IPS-18c (cell line): ENCODE results near the gene TLCD3B.

Source experiments
- H3K4me3 ChIP-seq: 2 replicates; pipeline ENCODE4 v1.7.0; 2013; ENCODE audit warnings: low read depth, mild to moderate bottlenecking, low read length, moderate library complexity; ENCODE audit not compliant: insufficient read depth
- H3K9me3 ChIP-seq: one replicate; pipeline ENCODE4 v1.6.1; 2013; ENCODE audit warnings: mild to moderate bottlenecking, low read length, moderate library complexity; ENCODE audit not compliant: control insufficient read depth, insufficient read depth

The TLCD3B gene

GRCh38 chr16:29986931-29987330 lies 44.1 kb downstream of the TLCD3B start:
- Histone ChIP-seq H3K9me3 (no peaks in the 10 kb centered on the region), H3K4me3 (no peak overlapping the region)

GRCh38 chr16:29986231-29986630 lies 44.8 kb downstream of the TLCD3B start:
- no peaks in the 10 kb centered on the region for H3K9me3 ChIP-seq
- no peak overlapping the region for H3K4me3 ChIP-seq

- Histone ChIP-seq H3K4me3 (no peak overlapping the region), H3K9me3 (no peaks in the 10 kb centered on the region)
Observed at GRCh38 chr16:29985271-29985811, 45.7 kb downstream of the TLCD3B start.

- Histone ChIP-seq H3K9me3 (no peaks in the 10 kb centered on the region), H3K4me3 (no peak overlapping the region)
Observed at GRCh38 chr16:29984764-29985147, 46.3 kb downstream of the TLCD3B start.

GRCh38 chr16:29984137-29984763 lies 46.8 kb downstream of the TLCD3B start:
- no peak overlapping the region for H3K4me3 ChIP-seq
- no peaks in the 10 kb centered on the region for H3K9me3 ChIP-seq

GRCh38 chr16:29983420-29984136 lies 47.5 kb downstream of the TLCD3B start:
- Histone ChIP-seq H3K9me3 (no peaks in the 10 kb centered on the region), H3K4me3 (no peak overlapping the region)

- Histone ChIP-seq H3K4me3 (no peak overlapping the region), H3K9me3 (no peaks in the 10 kb centered on the region)
Observed at GRCh38 chr16:29982560-29983419, 48.3 kb downstream of the TLCD3B start.

GRCh38 chr16:29978564-29979270 lies 52.4 kb downstream of the TLCD3B start:
- Histone ChIP-seq H3K9me3 (no peaks in the 10 kb centered on the region), H3K4me3 (no peak overlapping the region)

GRCh38 chr16:29978081-29978480 lies 53.0 kb downstream of the TLCD3B start:
- H3K4me3 ChIP-seq, result no peak overlapping the region
- no peaks in the 10 kb centered on the region for H3K9me3 ChIP-seq

GRCh38 chr16:29977063-29977825 lies 53.8 kb downstream of the TLCD3B start:
- Histone ChIP-seq H3K4me3 (no peak overlapping the region), H3K9me3 (peaks cover 4% of the 10 kb centered on the region)

- H3K4me3 ChIP-seq, result 0 out of 2 replicates have a peak overlapping the region, but pooled peaks have one; percentile 0
- H3K9me3 ChIP-seq, result peaks cover 4% of the 10 kb centered on the region
Observed at GRCh38 chr16:29975811-29976511, 55.1 kb downstream of the TLCD3B start.

GRCh38 chr16:29975134-29975538 lies 55.9 kb downstream of the TLCD3B start:
- Histone ChIP-seq H3K9me3 (peaks cover 4% of the 10 kb centered on the region), H3K4me3 (peak overlapping the region; percentile 88)
